Upper lobe of left lung (tissue), 6 donors: ENCODE measurements around the gene PPM1G. TPM values are rescaled to one million over a fixed set of nuclear protein-coding genes. Genes with fewer than 3 reads are reported as not detected.

Experiments used
- ATAC-seq, 2 donors: fragments of 200-7000 bp; cut with Tn5 transposase; one replicate each; pipeline ENCODE4 v1.9.1; 2022; ENCODE audit warnings: mild to moderate bottlenecking in 2 of 2, moderate library complexity in 2 of 2; ENCODE audit not compliant: low FRiP score in 2 of 2
- DNase-seq, 2 donors: peaks; one replicate each; pipeline ENCODE4 v3.0.0-alpha.2; 2019 to 2020
- H3K27ac ChIP-seq, 4 donors: fragments of 200-600 bp; sonication (generic); one replicate each; pipeline ENCODE4 v1.5.1; 2016 to 2019
- H3K27me3 ChIP-seq, 4 donors: fragments of 200-600 bp; sonication (generic); one replicate each; pipeline ENCODE4 v1.5.1; 2017 to 2019
- H3K36me3 ChIP-seq, 4 donors: fragments of 200-600 bp; sonication (generic); one replicate each; pipeline ENCODE4 v1.5.1; 2016 to 2019
- H3K4me1 ChIP-seq, 4 donors: fragments of 200-600 bp; sonication (generic); one replicate each; pipeline ENCODE4 v1.5.1; 2018 to 2019
- H3K4me3 ChIP-seq, 4 donors: fragments of 200-600 bp; sonication (generic); one replicate each; pipeline ENCODE4 v1.5.1; 2017 to 2019; ENCODE audit warnings: mild to moderate bottlenecking in 2 of 4, moderate library complexity in 1 of 4
- H3K9me3 ChIP-seq, 4 donors: fragments of 200-600 bp; sonication (generic); one replicate each; pipeline ENCODE4 v1.5.1; 2018 to 2019
- CTCF ChIP-seq, 6 experiments: fragments of 450-650 bp in 4 of 6; fragments of 200-600 bp in 2 of 6; sonication (generic) in 2 of 6; IDR thresholded peaks; one replicate each; pipeline ENCODE4 v1.5.1; 2016 to 2019; ENCODE audit warnings: antibody characterized with exemption in 6 of 6
- EP300 ChIP-seq, 4 donors: sonication (generic); formaldehyde crosslinking; IDR thresholded peaks; one replicate each; pipeline ENCODE4 v1.5.1; 2017; ENCODE audit warnings: antibody characterized with exemption in 4 of 4, control low read depth in 2 of 4
- POLR2A ChIP-seq, 4 donors: fragments of 450-650 bp; IDR thresholded peaks; one replicate each; pipeline ENCODE4 v1.5.1; 2016 to 2017; ENCODE audit warnings: antibody characterized with exemption in 4 of 4, mild to moderate bottlenecking in 2 of 4
- POLR2AphosphoS5 ChIP-seq, 2 donors: sonication (generic); formaldehyde crosslinking; IDR thresholded peaks; one replicate each; pipeline ENCODE4 v1.5.1; 2017; ENCODE audit warnings: antibody characterized with exemption in 2 of 2
- WGBS, 2 donors: methylation state at CpG; one replicate each; pipeline ENCODE4 v1.1.5; 2017 to 2018; 5-methylcytosine and 5-hydroxymethylcytosine counted together
- total RNA-seq, 6 donors: library from RNA; depleted of rRNA in 4 of 6; stranded (reverse); fragments of >200 nt in 4 of 6; gene quantifications; one replicate each; pipeline versions ENCODE4 v1.1.0 to v1.2.1, GENCODE V29; 2016 to 2021
- donor health status: DM: no; HTN: no; CAD: no; lungs with moderate emphysema.
- donor health status: DM: no; HTN: yes; CAD: no; lungs with severe emphysema.

The PPM1G gene
- total RNA-seq: 10 to 100 TPM; 39.8 to 60.6 (median 55.3) TPM

DNA sequence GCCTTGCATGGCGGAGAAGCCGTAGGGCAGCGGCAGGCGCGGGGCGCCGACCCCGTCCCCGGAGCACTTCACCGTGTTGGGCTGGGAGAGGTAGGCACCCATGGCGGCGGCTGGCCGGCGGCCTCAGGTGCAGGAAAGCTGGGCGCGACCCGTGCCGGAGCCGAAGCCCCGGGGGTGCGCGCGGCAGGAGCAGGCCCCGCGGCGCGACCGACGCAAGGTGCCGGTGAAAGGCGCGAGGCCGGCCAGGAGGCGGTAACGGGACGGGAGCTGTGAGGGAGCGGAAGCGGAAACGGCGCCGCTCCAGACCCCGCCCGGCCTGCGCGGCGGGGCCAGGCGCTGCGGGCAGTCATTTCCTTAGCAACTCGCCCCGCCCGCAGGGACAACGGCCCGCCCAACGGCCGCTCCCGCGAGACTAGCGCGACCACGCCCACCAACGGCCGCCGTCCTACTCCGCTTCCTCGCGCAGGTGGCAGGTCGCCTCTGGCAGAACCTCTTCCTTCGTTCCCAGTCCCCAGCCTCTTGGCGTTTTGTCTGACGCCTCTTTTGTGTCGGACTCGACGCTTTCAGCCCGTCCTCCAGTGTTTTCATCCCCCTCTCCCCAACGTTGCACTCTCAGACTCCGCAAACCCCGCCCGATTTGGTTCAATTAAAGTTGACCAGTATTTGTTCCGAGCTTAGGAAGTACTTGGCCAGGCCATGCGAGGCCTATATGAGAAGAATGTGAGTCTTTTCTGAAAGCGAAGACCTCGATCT is at the start of gene PPM1G:
PPM1G (minus strand) TSS at position 271 of the 753 bp plus-strand sequence; CDS start at position 102, 169 bp downstream.
- peaks cover 21 to 31% (median 23%) of the 10 kb centered on the region in 4 donors for H3K4me1 ChIP-seq
- TF ChIP-seq EP300 (IDR thresholded peaks at IDR 0.05) (peak in 1 of 4 donors; percentile 32), POLR2A (IDR thresholded peaks at IDR 0.05) (peak in 3 of 4 donors; percentile 29 to 81 (median 34)), CTCF (IDR thresholded peaks at IDR 0.05) (peak in 4 of 6 experiments; percentile 13 to 46 (median 36)), POLR2AphosphoS5 (IDR thresholded peaks at IDR 0.05) (peak; percentile 79 to 87)
- ATAC-seq: peak; percentile 99 to 100
- H3K36me3 ChIP-seq: peaks cover 0 to 13% (median 1%) of the 10 kb centered on the region in 4 donors
- peak within 1 kb of the TSS; percentile 83 to 93 (median 87) for H3K27ac ChIP-seq
- DNase-seq: peak; percentile 95 to 100
- H3K4me3 ChIP-seq: peak within 1 kb of the TSS; percentile 74 to 99 (median 93)
- H3K9me3 ChIP-seq: no peaks in the 10 kb centered on the region
- no peaks in the 10 kb centered on the region for H3K27me3 ChIP-seq
- WGBS, 2 donors: 1 to 2% methylated on average over 18 to 64 of the region's 82 CpGs

DNA sequence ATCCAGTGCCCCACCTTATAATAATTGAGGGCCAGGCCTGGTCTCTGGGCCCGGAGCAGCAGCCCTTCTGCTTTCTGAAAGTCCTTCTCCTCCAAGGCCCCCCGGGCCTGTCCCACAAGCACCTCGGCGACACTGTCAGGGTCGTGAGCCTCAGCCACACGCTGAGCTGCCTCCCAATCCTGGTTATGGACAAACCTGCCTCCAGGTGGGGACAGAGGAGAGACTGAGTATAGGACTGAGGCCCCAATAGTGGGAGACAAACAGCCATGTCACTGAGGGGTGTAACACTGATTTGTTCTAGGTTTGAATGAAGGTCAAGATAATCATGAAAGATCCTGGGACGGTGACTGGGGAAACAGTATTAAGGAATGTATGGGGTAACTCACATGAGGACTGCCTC is 44.6 kb upstream of the PPM1G start:
- DNase-seq: no peak
- WGBS, 2 donors: 95 to 97% methylated on average over 7 of the region's 7 CpGs
- ATAC-seq: no peak
- no peaks in the 10 kb centered on the region for H3K4me1 ChIP-seq
- H3K27ac ChIP-seq: no peak overlapping the region
- TF ChIP-seq POLR2AphosphoS5 (IDR thresholded peaks at IDR 0.05) (no peak), POLR2A (IDR thresholded peaks at IDR 0.05) (no peak), EP300 (IDR thresholded peaks at IDR 0.05) (no peak), CTCF (IDR thresholded peaks at IDR 0.05) (no peak)
- H3K9me3 ChIP-seq: no peaks in the 10 kb centered on the region
- H3K36me3 ChIP-seq: peaks cover 8 to 77% (median 43%) of the 10 kb centered on the region in 4 donors
- no peaks in the 10 kb centered on the region for H3K27me3 ChIP-seq
- H3K4me3 ChIP-seq: no peak overlapping the region

DNA sequence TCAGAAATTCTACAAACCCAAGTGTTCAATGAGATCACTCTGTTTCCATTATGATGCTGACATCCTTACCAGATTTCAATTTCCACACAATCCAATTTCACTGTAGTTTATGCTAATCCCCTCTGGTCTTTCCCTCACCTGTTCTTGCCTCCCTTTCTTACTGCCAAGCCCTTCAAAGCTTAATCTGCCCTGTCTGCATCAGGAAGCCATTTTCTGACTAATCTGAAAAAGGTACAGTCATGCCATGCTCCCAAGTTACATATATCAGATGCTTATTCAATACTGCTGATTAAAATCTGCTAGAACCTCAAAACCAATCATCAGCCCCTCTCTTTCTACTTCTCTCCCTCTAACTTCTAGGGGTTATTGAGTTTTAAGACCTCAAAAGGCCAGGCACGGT is 41.7 kb upstream of the PPM1G start:
- DNase-seq (no peak), ATAC-seq (no peak)
- H3K9me3 ChIP-seq: no peaks in the 10 kb centered on the region
- H3K27ac ChIP-seq: no peak overlapping the region
- H3K4me1 ChIP-seq: peaks cover 0 to 3% (median 0%) of the 10 kb centered on the region in 4 donors
- H3K27me3 ChIP-seq: no peaks in the 10 kb centered on the region
- WGBS, 2 donors: 93 to 95% methylated on average over 1 of the region's 1 CpG
- H3K36me3 ChIP-seq: peaks cover 8 to 69% (median 35%) of the 10 kb centered on the region in 4 donors
- no peak overlapping the region for H3K4me3 ChIP-seq
- no peak for TF ChIP-seq POLR2AphosphoS5 (IDR thresholded peaks at IDR 0.05)
- TF ChIP-seq CTCF (IDR thresholded peaks at IDR 0.05): no peak
- no peak for TF ChIP-seq EP300 (IDR thresholded peaks at IDR 0.05)

DNA sequence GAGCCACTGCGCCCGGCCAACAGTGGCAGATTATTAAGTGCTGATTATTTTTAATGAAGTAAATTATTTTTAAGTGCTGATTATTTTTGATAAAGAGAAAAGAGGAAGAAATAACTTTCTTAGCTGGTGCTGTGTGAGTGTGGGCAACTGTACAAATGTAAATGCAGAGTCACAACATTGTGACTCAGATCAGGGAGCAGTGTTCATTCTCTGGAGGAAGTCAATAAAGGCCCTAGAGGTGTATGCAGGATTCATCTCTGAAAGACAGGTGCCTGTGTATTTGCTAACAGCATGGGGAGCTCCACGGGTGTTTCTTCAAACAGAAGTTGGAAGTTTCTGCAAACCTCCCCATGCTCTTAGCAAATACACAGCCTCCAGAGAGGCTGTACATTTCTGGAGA is 39.0 kb upstream of the PPM1G start:
- H3K4me3 ChIP-seq: no peak overlapping the region
- no peak for ATAC-seq
- no peaks in the 10 kb centered on the region for H3K27me3 ChIP-seq
- H3K36me3 ChIP-seq: peaks cover 0 to 58% (median 28%) of the 10 kb centered on the region in 4 donors
- DNase-seq: no peak
- no peak for TF ChIP-seq POLR2A (IDR thresholded peaks at IDR 0.05)
- TF ChIP-seq EP300 (IDR thresholded peaks at IDR 0.05): no peak
- TF ChIP-seq POLR2AphosphoS5 (IDR thresholded peaks at IDR 0.05): no peak
- TF ChIP-seq CTCF (IDR thresholded peaks at IDR 0.05): no peak
- no peak overlapping the region for H3K27ac ChIP-seq
- peaks cover 0 to 8% (median 0%) of the 10 kb centered on the region in 4 donors for H3K4me1 ChIP-seq
- WGBS, 2 donors: 60 to 89% methylated on average over 3 of the region's 3 CpGs
- H3K9me3 ChIP-seq: no peaks in the 10 kb centered on the region
